OCI-LY7 (cell line): Measurements from ENCODE around the gene NINJ2. TPM values are rescaled to one million over a fixed set of nuclear protein-coding genes. Genes with fewer than 3 reads are reported as not detected.

Source experiments
- BruUV-seq: library from RNA; stranded (reverse); fragments of 400-500 nt; replicated peaks from 2 replicates; lab custom pipeline; 2021; lab: Mats Ljungman, UMichigan
- CTCF ChIA-PET: fragments of 300-600 bp; sonication (Branson Sonifier 250); formaldehyde crosslinking; loops from one replicate; lab custom pipeline; 2022; ENCODE audit warnings: antibody characterized with exemption; ENCODE audit not compliant: unreplicated experiment; lab: Charles Lee
- POLR2A ChIA-PET: fragments of 300-600 bp; sonication (Branson Sonifier 250); formaldehyde crosslinking; loops from one replicate; lab custom pipeline; 2022; ENCODE audit warnings: antibody characterized with exemption; lab: Charles Lee
- DNase-seq: peaks from one replicate; pipeline ENCODE4 v3.0.0-alpha.2; 2015; ENCODE audit warnings: low spot score
- H2AFZ ChIP-seq: fragments of 200-600 bp; sonication (generic), shearing (Covaris generic); 2 replicates; pipeline ENCODE4 v1.6.1; 2014; ENCODE audit warnings: mild to moderate bottlenecking, antibody characterized with exemption, low read length, moderate library complexity
- H3K27ac ChIP-seq: fragments of 200-600 bp; sonication (generic); 2 replicates; pipeline ENCODE4 v1.5.1; 2014; ENCODE audit warnings: mixed run types, low read depth, mild to moderate bottlenecking, moderate library complexity, low read length, inconsistent platforms; ENCODE audit not compliant: poor library complexity, severe bottlenecking
- H3K36me3 ChIP-seq: fragments of 200-600 bp; sonication (generic); 2 replicates; pipeline ENCODE4 v1.6.1; 2014; ENCODE audit warnings: mild to moderate bottlenecking, antibody characterized with exemption, low read length, moderate library complexity, mixed read lengths; ENCODE audit not compliant: insufficient read depth
- H3K4me1 ChIP-seq: fragments of 200-600 bp; sonication (generic); 2 replicates; pipeline ENCODE4 v1.5.1; 2014; ENCODE audit warnings: mild to moderate bottlenecking, low read length; ENCODE audit not compliant: insufficient read depth, poor library complexity, severe bottlenecking
- H3K4me2 ChIP-seq: fragments of 200-600 bp; sonication (generic); 2 replicates; pipeline ENCODE4 v1.6.1; 2014; ENCODE audit warnings: mild to moderate bottlenecking, low read length
- H3K4me3 ChIP-seq: fragments of 200-600 bp; sonication (generic); 2 replicates; pipeline ENCODE4 v1.5.1; 2014; ENCODE audit warnings: mild to moderate bottlenecking, low read depth, low read length; ENCODE audit not compliant: poor library complexity, severe bottlenecking
- H3K79me2 ChIP-seq: fragments of 200-600 bp; sonication (generic); 2 replicates; pipeline ENCODE4 v1.6.1; 2016; ENCODE audit warnings: low read depth, mild to moderate bottlenecking, low read length, moderate library complexity, mixed read lengths; ENCODE audit not compliant: insufficient read depth
- H3K9me2 ChIP-seq: fragments of 200-600 bp; sonication (generic); 2 replicates; pipeline ENCODE4 v1.6.1; 2016; ENCODE audit warnings: mild to moderate bottlenecking, low read length, mixed read lengths; ENCODE audit not compliant: insufficient read depth
- H3K9me3 ChIP-seq: fragments of 200-600 bp; sonication (generic); 2 replicates; pipeline ENCODE4 v1.6.1; 2014; ENCODE audit warnings: mild to moderate bottlenecking, mixed run types, low read length, mixed read lengths
- H4K20me1 ChIP-seq: fragments of 200-600 bp; sonication (generic); 2 replicates; pipeline ENCODE4 v1.6.1; 2014; ENCODE audit warnings: mild to moderate bottlenecking, antibody characterized with exemption, low read length, moderate library complexity, mixed read lengths; ENCODE audit not compliant: insufficient read depth
- EZH2phosphoT487 ChIP-seq: fragments of 200-600 bp; sonication (generic); IDR thresholded peaks from 2 replicates; pipeline ENCODE4 v1.6.1; 2018; ENCODE audit warnings: low read depth, borderline replicate concordance, mild to moderate bottlenecking, mixed run types, antibody characterized with exemption, low read length, moderate library complexity, mixed read lengths
- intact Hi-C: fragments of 100-400 bp; cut with micrococcal nuclease; formaldehyde crosslinking; loops from one replicate; pipeline ENCODE4 v1.10.0; 2022; ENCODE audit not compliant: unreplicated experiment
- total RNA-seq, 2 experiments: library from RNA; depleted of rRNA in 1 of 2; stranded (reverse); fragments of >200 nt in 1 of 2; shearing (Covaris generic) in 1 of 2; gene quantifications; 2 replicates each; pipeline ENCODE4 v1.2.3, GENCODE V29; 2014 to 2022
- TF ChIP-seq, protein P1 (sequence below): fragments of 200-600 bp; sonication (generic); conservative IDR thresholded peaks from 2 replicates; pipeline ENCODE4 v1.5.1; 2014; ENCODE audit warnings: mild to moderate bottlenecking, antibody characterized with exemption, low read length, moderate library complexity, mixed read lengths

NINJ2 gene
- total RNA-seq, 2 experiments from 2014 or later = 0.79 to 4.4 TPM

GRCh38 chr12:563250-563781, 99.9 kb downstream of the NINJ2 start:
- POLR2A ChIA-PET = no interaction called here
- Histone ChIP-seq H3K4me2 (no peak overlapping the region), H3K4me3 (no peak overlapping the region), H3K36me3 (no peaks in the 10 kb centered on the region), H3K4me1 (peaks cover 7% of the 10 kb centered on the region), H3K79me2 (no peaks in the 10 kb centered on the region), H4K20me1 (no peaks in the 10 kb centered on the region), H3K9me3 (no peaks in the 10 kb centered on the region), H3K9me2 (no peaks in the 10 kb centered on the region), H3K27ac (no peak overlapping the region), H2AFZ (no peak overlapping the region)
- TF ChIP-seq, protein P1, sequence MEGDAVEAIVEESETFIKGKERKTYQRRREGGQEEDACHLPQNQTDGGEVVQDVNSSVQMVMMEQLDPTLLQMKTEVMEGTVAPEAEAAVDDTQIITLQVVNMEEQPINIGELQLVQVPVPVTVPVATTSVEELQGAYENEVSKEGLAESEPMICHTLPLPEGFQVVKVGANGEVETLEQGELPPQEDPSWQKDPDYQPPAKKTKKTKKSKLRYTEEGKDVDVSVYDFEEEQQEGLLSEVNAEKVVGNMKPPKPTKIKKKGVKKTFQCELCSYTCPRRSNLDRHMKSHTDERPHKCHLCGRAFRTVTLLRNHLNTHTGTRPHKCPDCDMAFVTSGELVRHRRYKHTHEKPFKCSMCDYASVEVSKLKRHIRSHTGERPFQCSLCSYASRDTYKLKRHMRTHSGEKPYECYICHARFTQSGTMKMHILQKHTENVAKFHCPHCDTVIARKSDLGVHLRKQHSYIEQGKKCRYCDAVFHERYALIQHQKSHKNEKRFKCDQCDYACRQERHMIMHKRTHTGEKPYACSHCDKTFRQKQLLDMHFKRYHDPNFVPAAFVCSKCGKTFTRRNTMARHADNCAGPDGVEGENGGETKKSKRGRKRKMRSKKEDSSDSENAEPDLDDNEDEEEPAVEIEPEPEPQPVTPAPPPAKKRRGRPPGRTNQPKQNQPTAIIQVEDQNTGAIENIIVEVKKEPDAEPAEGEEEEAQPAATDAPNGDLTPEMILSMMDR = no peak
- TF ChIP-seq EZH2phosphoT487 = no peak
- CTCF ChIA-PET = no interaction called here
- no TSS peak for BruUV-seq
- intact Hi-C loops = no loop called here
- DNase-seq = no peak

DNA sequence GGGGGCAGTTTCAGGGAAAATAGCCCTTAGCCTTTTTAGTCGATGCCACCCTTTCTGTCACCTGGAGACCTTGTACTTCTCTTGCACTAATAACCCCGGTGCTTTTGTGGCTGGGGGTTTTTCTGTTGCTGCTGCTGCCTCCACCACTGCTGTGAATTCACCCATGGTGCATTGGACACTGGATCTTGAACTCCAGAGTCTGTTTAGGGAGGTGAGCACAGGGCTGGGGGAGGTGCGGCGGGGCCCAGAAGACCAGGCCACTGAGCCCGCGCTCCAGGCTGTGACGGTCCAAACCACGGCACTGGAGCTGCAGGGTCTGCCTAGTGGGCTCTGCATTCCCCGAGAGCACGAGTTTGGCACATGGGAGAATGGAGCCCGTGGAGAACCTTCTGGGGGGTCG, 100.6 kb downstream of the NINJ2 start:
- no peak overlapping the region for H3K27ac ChIP-seq
- POLR2A ChIA-PET = no interaction called here
- H3K9me3 ChIP-seq = no peaks in the 10 kb centered on the region
- no peaks in the 10 kb centered on the region for H4K20me1 ChIP-seq
- DNase-seq = no peak
- H3K4me3 ChIP-seq = no peak overlapping the region
- no peak overlapping the region for H3K4me2 ChIP-seq
- intact Hi-C loops = no loop called here
- H3K79me2 ChIP-seq = no peaks in the 10 kb centered on the region
- TF ChIP-seq, protein P1 = no peak
- no peak for TF ChIP-seq EZH2phosphoT487
- H3K36me3 ChIP-seq = no peaks in the 10 kb centered on the region
- H3K4me1 ChIP-seq = peaks cover 7% of the 10 kb centered on the region
- BruUV-seq = no TSS peak
- no peaks in the 10 kb centered on the region for H3K9me2 ChIP-seq
- H2AFZ ChIP-seq = no peak overlapping the region
- CTCF ChIA-PET = no interaction called here

- H3K4me3 ChIP-seq = no peak overlapping the region
- H3K4me2 ChIP-seq = no peak overlapping the region
- intact Hi-C loops = no loop called here
These were observed 101.2 kb downstream of the NINJ2 start for GRCh38 chr12:561908-562593.

More at GRCh38 chr12:561908-562593, 101.2 kb downstream of the NINJ2 start:
- Histone ChIP-seq H3K4me1 (peaks cover 7% of the 10 kb centered on the region), H3K9me2 (no peaks in the 10 kb centered on the region), H3K79me2 (no peaks in the 10 kb centered on the region), H4K20me1 (no peaks in the 10 kb centered on the region), H3K27ac (no peak overlapping the region), H3K9me3 (no peaks in the 10 kb centered on the region), H2AFZ (no peak overlapping the region), H3K36me3 (no peaks in the 10 kb centered on the region)
- ChIA-PET CTCF (no interaction called here), POLR2A (no interaction called here)
- DNase-seq = no peak
- TF ChIP-seq, protein P1 = no peak
- no peak for TF ChIP-seq EZH2phosphoT487
- BruUV-seq = no TSS peak
